GM23338 (cell line): ENCODE results near the gene MAD1L1. TPM values are rescaled to one million over a fixed set of nuclear protein-coding genes. Genes with fewer than 3 reads are reported as not detected.

Source experiments
- ATAC-seq: fragments of 200-7000 bp; cut with Tn5 transposase; 3 replicates; pipeline ENCODE4 v1.9.1; 2020
- DNase-seq: peaks from one replicate; pipeline ENCODE4 v3.0.0-alpha.2; 2015; ENCODE audit warnings: low spot score
- H2AFZ ChIP-seq: fragments of 200-600 bp; sonication (generic); 2 replicates; pipeline ENCODE4 v1.8.0; 2016; ENCODE audit warnings: antibody characterized with exemption, mild to moderate bottlenecking, moderate library complexity
- H3F3A ChIP-seq: fragments of 200-600 bp; sonication (generic); replicated peaks from 2 replicates; pipeline ENCODE4 v1.8.0; 2017; ENCODE audit warnings: antibody characterized with exemption, mixed run types, low read depth
- H3K27ac ChIP-seq: fragments of 200-600 bp; sonication (generic); 2 replicates; pipeline ENCODE4 v1.6.1; 2016; ENCODE audit warnings: low read depth
- H3K27me3 ChIP-seq: fragments of 200-600 bp; sonication (generic); 2 replicates; pipeline ENCODE4 v1.8.0; 2016; ENCODE audit warnings: mild to moderate bottlenecking, mixed run types, moderate library complexity; ENCODE audit not compliant: insufficient read depth
- H3K36me3 ChIP-seq: fragments of 200-600 bp; sonication (generic); 2 replicates; pipeline ENCODE4 v1.8.0; 2016; ENCODE audit warnings: mild to moderate bottlenecking; ENCODE audit not compliant: insufficient read depth
- H3K4me1 ChIP-seq: fragments of 200-600 bp; sonication (generic); 2 replicates; pipeline ENCODE4 v1.8.0; 2016; ENCODE audit warnings: mild to moderate bottlenecking, moderate library complexity; ENCODE audit not compliant: insufficient read depth
- H3K4me2 ChIP-seq: fragments of 200-600 bp; sonication (generic); 2 replicates; pipeline ENCODE4 v1.7.1; 2017; ENCODE audit warnings: mixed run types
- H3K4me3 ChIP-seq: fragments of 200-600 bp; sonication (generic); 2 replicates; pipeline ENCODE4 v1.6.1; 2016; ENCODE audit warnings: mixed run types
- H3K79me2 ChIP-seq: fragments of 200-600 bp; sonication (generic); replicated peaks from 2 replicates; pipeline ENCODE4 v1.8.0; 2017; ENCODE audit warnings: mild to moderate bottlenecking; ENCODE audit not compliant: insufficient read depth
- H3K9me2 ChIP-seq: fragments of 200-600 bp; sonication (generic); 2 replicates; pipeline ENCODE4 v1.8.0; 2017; ENCODE audit not compliant: insufficient read depth
- H4K20me1 ChIP-seq: fragments of 200-600 bp; sonication (generic); replicated peaks from 2 replicates; pipeline ENCODE4 v1.8.0; 2017; ENCODE audit warnings: mild to moderate bottlenecking; ENCODE audit not compliant: insufficient read depth
- H3K27ac Mint-ChIP-seq: 2 replicates; pipeline ENCODE4 v1.8.0; 2020; ENCODE audit warnings: inconsistent platforms, mild to moderate bottlenecking, moderate library complexity, mixed read lengths
- H3K27me3 Mint-ChIP-seq: 3 replicates; pipeline ENCODE4 v1.8.0; 2022; ENCODE audit warnings: low read depth, mild to moderate bottlenecking, moderate library complexity, mixed read lengths, inconsistent platforms; ENCODE audit not compliant: insufficient read depth, poor library complexity
- H3K36me3 Mint-ChIP-seq: 3 replicates; pipeline ENCODE4 v1.8.0; 2021; ENCODE audit warnings: low read depth, mild to moderate bottlenecking, inconsistent platforms, moderate library complexity, mixed read lengths
- H3K4me1 Mint-ChIP-seq: 3 replicates; pipeline ENCODE4 v1.8.0; 2020; ENCODE audit warnings: mild to moderate bottlenecking, inconsistent platforms, mixed read lengths
- H3K4me3 Mint-ChIP-seq: 3 replicates; pipeline ENCODE4 v1.8.0; 2021; ENCODE audit warnings: moderate library complexity, mild to moderate bottlenecking, inconsistent platforms, mixed read lengths
- H3K9me3 Mint-ChIP-seq: 3 replicates; pipeline ENCODE4 v1.8.0; 2020; ENCODE audit warnings: moderate library complexity, mild to moderate bottlenecking, inconsistent platforms, mixed read lengths
- CREB1 ChIP-seq: fragments of 250-450 bp; sonication (Bioruptor Pico); IDR thresholded peaks from 2 replicates; pipeline ENCODE4 v1.5.0; 2020; ENCODE audit warnings: low read depth, mild to moderate bottlenecking, moderate library complexity
- CTCF ChIP-seq, 2 experiments: fragments of 200-600 bp in 1 of 2; sonication (generic) in 1 of 2; conservative IDR thresholded peaks; 2 replicates each; pipeline versions ENCODE4 v1.5.1 to v1.6.1; 2016 to 2017; ENCODE audit warnings: antibody characterized with exemption in 2 of 2, low read depth in 2 of 2, mild to moderate bottlenecking in 2 of 2, moderate library complexity in 1 of 2
- ETS1 ChIP-seq: IDR thresholded peaks from 2 replicates; pipeline ENCODE4 v1.6.1; 2016; ENCODE audit warnings: antibody characterized with exemption
- EZH2 ChIP-seq: fragments of 200-600 bp; sonication (generic); IDR thresholded peaks from one replicate; pipeline ENCODE4 v1.8.0; 2017; ENCODE audit warnings: antibody characterized with exemption, mild to moderate bottlenecking, low read depth; ENCODE audit not compliant: unreplicated experiment
- EZH2phosphoT487 ChIP-seq: fragments of 200-600 bp; sonication (generic); IDR thresholded peaks from one replicate; pipeline ENCODE4 v1.8.1; 2018; ENCODE audit warnings: antibody characterized with exemption; ENCODE audit not compliant: unreplicated experiment
- JUNB ChIP-seq: IDR thresholded peaks from one replicate; pipeline ENCODE4 v1.6.1; 2016; ENCODE audit warnings: antibody characterized with exemption; ENCODE audit not compliant: unreplicated experiment
- NANOG ChIP-seq: IDR thresholded peaks from 2 replicates; pipeline ENCODE4 v1.6.1; 2016; ENCODE audit warnings: antibody characterized with exemption, borderline replicate concordance
- REST ChIP-seq: IDR thresholded peaks from one replicate; pipeline ENCODE4 v1.6.1; 2018; ENCODE audit warnings: antibody characterized with exemption; ENCODE audit not compliant: unreplicated experiment
- STAT1 ChIP-seq: IDR thresholded peaks from one replicate; pipeline ENCODE4 v1.6.1; 2016; ENCODE audit warnings: antibody characterized with exemption; ENCODE audit not compliant: unreplicated experiment
- ZNF114 ChIP-seq: fragments of 250-450 bp; sonication (Bioruptor Pico); IDR thresholded peaks from 2 replicates; pipeline ENCODE4 v1.5.0; 2020; ENCODE audit warnings: mild to moderate bottlenecking, moderate library complexity
- ZNF462 ChIP-seq: fragments of 250-450 bp; sonication (Bioruptor Pico); IDR thresholded peaks from 2 replicates; pipeline ENCODE4 v1.5.0; 2020; ENCODE audit warnings: mild to moderate bottlenecking, moderate library complexity
- polyA plus RNA-seq: library from polyadenylated mRNA; unstranded; fragments of >200 nt; fragmentation: Nextera tagmentation; extraction: Ambion mirVana; gene quantifications from 2 replicates; pipeline ENCODE4 v1.2.1, GENCODE V29; 2016
- total RNA-seq: library from RNA; depleted of rRNA; stranded (reverse); fragments of >200 nt; shearing (Covaris generic); gene quantifications from 2 replicates; pipeline ENCODE4 v1.2.3, GENCODE V29; 2014

Gene MAD1L1
- total and polyA plus RNA-seq, 2 experiments from 2014 or later, result 40.3 to 59.3 TPM

GRCh38 chr7:1912593-1913465 is 319.9 kb downstream of the MAD1L1 start:
- H3K27ac Mint-ChIP-seq, result peak overlapping the region; percentile 51
- ATAC-seq (peak; percentile 33), DNase-seq (no peak)
- H3K36me3 Mint-ChIP-seq, result no peaks in the 10 kb centered on the region
- peaks cover 7% of the 10 kb centered on the region for H3K4me1 Mint-ChIP-seq
- Histone ChIP-seq H3K4me2 (no peak overlapping the region), H3K36me3 (no peaks in the 10 kb centered on the region), H3F3A (no peaks in the 10 kb centered on the region), H3K27me3 (no peaks in the 10 kb centered on the region), H3K9me2 (no peaks in the 10 kb centered on the region), H3K79me2 (no peaks in the 10 kb centered on the region), H3K4me1 (no peaks in the 10 kb centered on the region), H2AFZ (no peak overlapping the region), H3K4me3 (no peak overlapping the region), H3K27ac (no peak overlapping the region), H4K20me1 (no peaks in the 10 kb centered on the region)
- TF ChIP-seq ETS1 (no peak), JUNB (no peak), EZH2phosphoT487 (no peak), NANOG (no peak), STAT1 (no peak), REST (no peak), ZNF462 (CRISPR knock-in tag) (no peak), CREB1 (CRISPR knock-in tag) (no peak), ZNF114 (no peak), CTCF (conservative IDR thresholded peaks at IDR 0.05; ENCODE audit: low read depth in 2 of 2) (no peak), EZH2 (no peak)
- peaks cover 5% of the 10 kb centered on the region for H3K27me3 Mint-ChIP-seq
- no peak overlapping the region for H3K4me3 Mint-ChIP-seq
- no peaks in the 10 kb centered on the region for H3K9me3 Mint-ChIP-seq
